ENCODE measurements around the gene DENND4A. TPM values are rescaled to one million over a fixed set of nuclear protein-coding genes. Genes with fewer than 3 reads are reported as not detected.
"Not testable (repeated sequence)": the region's sequence is repeated elsewhere in the genome, so short reads cannot be mapped to it uniquely, and the experiment has no call there.

The DENND4A gene
- polyA plus RNA-seq, 10 donors, result 9.3 to 16.9 (median 14.0) TPM

DNA sequence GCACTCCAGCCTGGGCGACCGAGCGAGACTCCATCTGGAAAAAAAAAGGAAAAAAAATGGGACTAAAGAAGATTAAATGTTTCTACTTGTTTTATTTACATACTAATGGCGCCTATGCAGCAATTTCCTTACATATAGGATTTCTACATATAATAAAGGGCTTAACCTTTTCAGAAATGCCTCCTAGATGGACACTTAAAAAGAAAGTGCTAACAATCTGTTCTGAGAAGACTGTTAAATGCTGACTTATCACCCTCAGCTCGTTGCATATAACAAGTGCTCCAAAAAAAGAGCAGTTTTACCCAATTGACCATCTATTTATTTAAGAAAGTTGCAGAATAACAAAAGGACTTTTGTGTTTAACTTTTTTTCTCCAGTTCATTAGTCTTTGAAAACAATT lies 32.7 kb downstream of the DENND4A start:
- DNase-seq, result no peak

DNA sequence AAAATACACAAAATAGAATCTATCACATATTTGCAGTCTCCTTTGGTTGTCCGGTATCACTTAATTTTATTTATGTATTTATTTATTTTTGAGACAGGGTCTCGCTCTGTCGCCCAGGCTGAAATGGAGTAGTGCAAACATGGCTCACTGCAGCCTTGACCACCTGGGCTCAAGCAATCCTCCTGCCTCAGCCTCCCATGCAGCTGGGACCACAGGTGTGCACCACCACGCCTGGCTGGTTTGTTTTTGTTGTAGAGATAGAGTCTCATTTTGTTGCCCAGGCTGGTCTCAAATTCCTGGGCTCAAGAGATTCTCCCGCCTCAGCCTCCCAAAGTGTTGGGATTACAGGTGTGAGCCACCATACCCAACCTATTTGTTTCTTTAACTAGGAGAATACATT lies 33.9 kb downstream of the DENND4A start:
- DNase-seq, result no peak

DNA sequence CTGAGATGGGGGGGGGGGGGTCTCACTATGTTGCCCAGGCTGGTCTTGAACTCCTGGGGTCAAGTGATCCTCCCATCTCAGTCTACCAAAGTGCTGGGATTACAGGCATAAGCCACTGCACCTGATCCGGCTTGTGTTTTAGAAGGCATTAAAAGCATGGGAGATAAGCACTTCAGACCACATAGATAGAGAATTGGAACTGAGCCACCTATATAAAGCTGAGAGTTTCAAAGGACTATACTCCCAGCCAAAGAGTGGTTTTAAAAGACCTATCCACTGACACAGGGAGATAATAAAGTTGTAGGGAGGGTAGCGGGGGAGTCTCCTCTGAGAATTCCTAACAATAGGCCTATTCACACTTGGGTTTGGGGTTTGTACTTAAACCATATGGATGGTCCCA lies 34.8 kb downstream of the DENND4A start:
- DNase-seq, result no peak

DNA sequence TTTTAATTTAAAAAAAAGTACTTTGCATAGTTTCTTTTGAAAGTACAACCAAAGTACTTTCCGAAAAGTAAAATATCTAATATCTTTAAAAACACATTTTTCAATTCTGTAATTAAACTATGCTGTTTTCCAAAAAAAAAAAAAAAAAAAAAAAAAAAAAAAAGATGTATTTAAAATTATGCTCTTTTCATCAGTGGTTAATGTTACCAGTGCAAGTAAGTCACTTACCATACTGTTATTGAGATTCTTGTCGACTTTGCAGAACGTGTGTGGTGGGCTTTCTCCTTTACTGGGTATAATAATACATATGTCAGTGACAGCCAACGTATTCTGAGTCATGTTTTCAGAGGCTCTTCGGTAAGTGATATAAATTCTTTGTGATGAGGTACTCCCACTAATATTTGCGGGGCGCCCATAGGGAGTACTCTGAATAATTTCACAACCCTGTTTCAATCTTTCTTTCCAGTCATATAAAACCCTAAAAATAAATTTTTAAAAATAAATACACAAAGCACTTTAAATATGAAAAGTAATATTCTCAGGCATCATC lies 39.9 kb downstream of the DENND4A start:
- peak in 1 of 3 donors; percentile 13 for DNase-seq

DNA sequence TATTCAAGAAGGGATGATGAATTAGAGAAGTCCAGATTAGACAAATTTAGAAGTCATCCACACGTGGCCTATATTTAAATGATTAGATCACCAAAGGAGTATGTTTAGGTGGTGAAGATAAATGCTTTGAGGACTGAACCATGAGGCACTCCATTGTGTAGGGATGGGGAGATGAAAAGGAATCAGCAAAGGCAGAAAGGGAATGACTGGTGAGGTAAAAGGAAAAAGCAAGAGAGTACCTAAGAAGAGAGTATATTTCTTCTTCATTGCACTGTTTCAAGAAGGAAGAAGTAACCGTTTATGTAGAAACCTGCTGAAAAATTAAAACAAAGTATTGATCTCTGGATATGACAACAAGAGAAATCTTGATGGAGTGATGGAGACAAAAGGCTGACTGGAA lies 40.7 kb downstream of the DENND4A start:
- DNase-seq, result no peak

DNA sequence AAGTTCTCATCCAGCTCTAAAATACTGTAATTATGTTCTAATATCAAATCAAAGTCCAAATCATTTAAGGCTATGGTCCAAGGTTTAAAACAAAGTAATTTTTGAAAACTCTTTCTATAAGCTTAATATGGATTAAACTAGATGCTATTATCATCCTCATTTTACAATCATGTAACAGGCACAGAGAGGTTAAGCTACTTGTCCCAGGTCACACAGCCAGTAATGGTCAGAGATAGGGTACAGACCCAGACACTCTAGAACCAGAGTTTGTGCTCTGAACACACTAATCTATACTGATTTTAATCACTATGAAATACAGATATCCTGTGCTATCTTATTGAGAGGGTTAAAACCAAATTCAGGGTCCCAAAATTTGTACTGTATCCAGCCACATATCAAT lies 44.8 kb downstream of the DENND4A start:
- no peak for DNase-seq

DNA sequence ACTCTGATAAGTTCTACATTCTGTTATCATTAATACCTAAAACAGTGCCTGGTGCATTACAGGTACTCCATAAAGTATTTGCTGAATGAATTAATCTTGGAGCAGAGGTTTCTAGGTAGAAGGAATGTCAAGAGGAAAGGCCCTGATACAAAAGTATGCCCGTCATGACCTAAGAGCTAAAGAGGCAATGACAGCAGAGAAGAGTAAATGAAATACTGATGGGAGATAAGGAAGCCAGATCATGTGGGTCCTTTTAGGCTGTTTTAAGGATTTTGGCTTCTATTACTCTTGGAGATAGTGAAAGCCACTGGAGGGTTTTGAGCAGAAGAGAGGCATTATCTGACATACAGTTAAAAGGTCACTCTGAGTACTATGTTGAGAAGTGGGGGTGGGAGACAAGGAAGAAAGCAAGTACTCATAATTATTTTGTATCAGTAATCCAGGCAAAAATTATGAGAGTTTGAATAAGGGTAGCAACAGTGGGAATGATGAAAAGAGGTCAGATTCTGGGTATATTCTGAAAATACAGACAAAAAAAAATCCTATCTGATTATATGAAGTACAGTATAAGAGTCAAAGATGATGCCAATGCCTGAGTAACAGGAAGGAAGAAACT lies 48.3 kb downstream of the DENND4A start:
- DNase-seq, result no peak

DNA sequence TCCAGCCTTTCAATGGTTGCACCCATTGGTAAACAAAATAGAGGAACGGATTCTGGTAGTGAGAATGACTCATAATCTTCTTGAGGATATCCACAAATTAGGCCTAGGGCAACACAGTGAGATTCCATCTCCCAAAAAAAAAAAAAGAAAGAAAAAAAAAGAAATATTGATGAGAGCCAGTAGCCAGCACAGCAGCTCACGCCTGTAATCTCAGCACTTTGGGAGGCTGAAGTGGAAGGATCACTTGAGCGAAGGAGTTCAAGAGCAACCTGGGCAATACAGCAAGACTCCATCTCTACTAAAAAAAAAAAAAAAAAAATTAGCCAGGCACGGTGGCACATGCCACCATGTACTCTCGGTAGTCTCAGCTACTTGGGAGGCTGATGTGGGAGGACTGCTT lies 51.9 kb downstream of the DENND4A start:
- DNase-seq, result no peak

DNA sequence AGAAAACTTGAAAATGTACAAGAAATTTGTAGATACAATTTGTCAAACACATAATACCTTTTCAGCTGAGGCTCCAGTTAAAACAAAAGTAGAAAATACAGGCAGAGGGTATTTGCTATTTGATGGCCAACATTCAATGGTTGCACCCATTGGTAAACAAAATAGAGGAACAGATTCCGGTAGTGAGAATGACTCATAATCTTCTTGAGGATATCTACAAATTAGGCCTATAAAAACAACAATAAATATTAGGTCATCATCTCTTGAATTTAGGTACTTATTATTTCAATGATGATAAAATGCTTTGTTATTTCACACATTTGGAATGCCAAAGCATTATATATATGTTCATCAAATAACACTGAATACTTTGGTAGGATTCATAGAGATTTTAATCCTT lies 53.4 kb downstream of the DENND4A start:
- no peak for DNase-seq

DNA sequence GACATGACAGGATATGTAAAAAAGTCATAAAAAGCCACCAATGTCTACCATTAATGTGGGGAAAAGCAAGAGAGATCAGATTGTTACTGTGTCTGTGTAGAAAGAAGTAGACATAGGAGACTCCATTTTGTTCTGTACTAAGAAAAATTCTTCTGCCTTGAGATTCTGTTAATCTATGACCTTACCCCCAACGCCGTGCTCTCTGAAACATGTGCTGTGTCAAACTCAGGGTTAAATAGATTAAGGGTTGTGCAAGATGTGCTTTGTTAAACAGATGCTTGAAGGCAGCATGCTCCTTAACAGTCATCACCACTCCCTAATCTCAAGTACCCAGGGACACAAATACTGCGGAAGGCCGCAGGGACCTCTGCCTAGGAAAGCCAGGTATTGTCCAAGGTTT lies 58.5 kb downstream of the DENND4A start:
- not testable (repeated sequence) for DNase-seq

DNA sequence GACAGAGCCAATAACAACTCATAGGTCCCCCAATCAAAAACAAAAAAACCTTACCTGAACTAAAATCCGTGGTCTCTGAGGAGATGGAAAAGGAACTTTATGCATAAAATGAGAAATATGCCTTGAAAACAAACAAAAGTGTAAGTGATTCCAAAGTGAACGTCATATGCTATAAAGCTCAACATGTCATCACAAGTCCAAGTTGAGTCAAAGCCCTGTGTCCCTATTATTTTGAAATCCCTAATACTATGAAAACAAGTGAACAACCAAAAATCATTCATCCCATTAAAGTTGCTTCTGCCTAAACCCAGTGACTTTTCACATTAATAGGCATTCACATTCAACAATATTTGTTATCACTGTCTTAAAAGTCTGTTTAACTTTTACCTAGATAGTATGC lies 59.4 kb downstream of the DENND4A start:
- no peak for DNase-seq

DNA sequence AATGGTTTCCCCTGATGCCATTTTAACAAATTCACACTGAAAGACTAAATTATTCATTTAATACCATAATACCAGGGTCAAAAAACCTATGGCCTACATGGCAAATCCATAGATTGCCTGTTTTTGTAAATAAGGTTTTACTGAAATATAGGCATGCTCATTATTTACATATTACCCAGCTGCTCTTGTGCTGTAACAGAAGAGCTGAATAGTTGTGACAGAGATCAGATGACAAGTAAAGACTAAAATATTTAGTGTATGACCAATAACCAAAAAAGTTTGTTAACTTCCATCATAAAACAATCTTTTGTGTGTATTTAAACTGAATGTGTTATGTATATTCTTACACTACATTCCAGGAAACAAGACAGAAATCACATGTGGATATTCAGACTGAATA lies 60.2 kb downstream of the DENND4A start:
- no peak for DNase-seq

DNA sequence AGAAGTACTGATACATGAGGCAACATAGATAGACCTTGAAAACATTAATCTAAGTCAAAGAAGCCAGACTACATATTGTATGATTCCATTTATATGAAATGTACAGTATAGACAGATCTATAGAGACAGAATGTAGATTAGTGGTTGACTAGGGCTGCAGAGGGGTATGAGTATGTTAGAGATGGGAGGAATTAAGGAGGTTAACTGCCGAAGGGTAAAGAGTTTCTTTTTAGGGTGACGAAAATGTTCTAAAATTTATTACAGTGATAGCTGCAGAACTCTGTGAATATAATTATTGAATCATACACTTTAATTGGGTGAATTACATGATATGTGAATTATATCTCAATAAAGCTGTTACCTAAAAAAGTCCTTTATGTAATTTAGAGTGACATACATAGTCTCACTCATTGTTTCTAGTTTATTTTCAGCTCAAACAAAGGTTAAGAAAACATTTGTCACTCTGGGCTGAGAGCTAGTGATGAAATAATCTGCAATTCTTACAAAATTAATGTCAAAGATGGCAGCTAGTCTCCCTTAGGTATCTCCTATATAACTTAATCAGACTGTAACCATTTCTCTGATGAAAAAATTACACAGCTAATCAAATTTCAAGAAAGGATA lies 61.4 kb downstream of the DENND4A start:
- DNase-seq, result no peak

DNA sequence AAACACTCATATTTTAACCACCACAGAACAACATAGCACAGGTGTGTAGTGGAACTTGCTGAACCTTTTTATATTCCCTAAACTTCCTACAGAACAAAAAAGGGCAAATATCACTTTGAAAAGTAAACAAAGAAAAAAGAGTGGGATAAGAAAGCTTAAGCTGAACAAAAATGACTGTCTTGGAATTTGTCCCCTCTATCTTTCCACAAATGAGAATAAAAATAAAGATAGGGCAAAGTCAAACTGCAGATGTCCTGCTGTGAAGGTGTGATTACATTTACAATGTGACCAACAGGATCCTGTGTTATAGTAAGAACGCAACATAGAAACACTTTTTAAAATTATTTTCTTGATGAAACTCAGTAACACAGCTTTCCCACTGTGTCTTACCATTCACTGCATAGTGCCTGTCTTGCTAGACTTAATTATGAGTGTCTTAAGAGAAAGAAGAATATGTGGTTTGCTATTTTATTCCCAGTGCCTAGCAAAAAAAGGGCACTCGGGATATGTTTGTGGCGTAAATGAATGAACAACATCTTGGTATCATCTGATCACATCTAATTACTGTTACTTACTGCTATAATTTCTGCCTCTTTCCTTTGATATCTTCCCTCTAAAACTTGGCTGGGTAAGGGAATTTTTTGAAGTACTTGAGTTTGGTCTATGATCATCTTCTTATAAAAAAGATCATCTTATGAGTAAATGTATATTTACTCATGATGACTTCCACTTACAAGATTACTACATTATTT lies 67.5 kb downstream of the DENND4A start:
- no peak for DNase-seq

DNA sequence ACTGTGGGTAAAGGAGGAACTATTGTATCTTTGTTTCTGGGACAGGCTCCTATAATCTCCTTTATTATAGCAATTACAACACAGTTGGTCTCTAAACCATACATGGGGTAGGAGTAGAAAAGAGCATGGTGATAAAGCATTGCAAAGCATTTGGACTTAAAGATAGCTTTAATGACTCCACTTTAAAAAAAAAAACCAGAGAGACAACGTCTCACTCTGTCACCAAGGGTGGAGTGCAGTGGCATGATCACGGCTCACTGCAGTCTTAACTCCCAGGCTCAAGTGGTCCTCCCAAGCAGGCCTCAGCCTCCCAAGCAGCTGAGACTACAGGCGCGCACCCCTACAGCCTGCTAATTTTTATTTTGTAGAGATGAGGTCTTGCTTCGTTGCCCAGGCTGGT lies 68.2 kb downstream of the DENND4A start:
- no peak for DNase-seq

DNA sequence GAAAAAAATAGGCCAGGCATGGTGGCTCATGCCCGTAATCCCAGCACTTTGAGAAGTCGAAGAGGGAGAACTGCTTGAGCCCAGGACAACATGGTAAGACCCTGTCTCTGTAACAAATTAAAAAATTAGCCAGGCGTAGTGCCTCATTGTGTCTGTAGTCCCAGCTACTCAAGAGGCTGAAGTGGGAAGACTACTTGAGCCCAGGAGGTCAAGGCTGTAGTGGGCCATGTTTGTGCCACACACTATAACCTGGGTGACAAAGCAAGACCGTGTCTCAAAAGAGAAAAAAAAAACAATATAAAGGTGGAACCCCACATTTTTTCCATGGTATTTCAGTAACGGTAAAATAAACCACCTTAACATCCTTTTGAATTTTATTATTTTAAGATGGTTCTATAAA lies 69.9 kb downstream of the DENND4A start:
- no peak for DNase-seq

DNA sequence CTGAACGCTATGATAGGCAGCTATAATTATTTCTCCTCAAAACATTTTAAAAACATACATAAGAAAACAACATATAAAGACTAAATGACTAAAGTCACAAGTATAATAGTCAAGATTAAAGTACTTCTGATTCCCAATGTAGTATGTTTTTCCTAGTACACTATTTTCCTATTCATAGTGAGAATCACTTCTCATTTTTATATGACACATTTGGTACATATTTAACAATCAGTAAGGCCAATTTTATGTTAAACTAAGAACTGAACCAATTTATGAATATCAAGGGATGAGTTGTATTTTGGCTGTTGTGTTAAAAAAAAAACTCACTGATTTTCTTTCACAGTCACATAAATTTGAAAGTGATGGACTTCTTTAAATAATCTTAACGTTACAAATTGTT lies 79.7 kb downstream of the DENND4A start:
- DNase-seq, result no peak

DNA sequence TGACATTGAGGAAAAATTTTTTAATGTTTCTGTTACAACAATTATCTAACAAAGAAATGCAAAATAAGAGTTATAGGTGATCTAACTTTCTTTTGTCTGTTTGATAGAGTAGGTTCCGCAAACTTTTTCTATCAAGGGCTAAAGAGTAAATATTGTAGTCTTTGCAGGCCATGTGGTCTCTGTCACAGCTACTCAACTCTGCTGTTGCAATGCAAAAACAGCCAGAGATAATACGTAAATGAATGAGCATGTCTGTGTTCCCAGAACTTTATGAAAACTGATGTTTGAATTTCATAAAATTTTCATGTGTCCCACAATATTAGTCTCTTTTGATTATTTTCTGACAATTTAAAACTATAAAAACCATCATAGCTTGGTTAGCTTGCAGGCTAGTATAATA lies 97.0 kb downstream of the DENND4A start:
- no peak for DNase-seq

DNA sequence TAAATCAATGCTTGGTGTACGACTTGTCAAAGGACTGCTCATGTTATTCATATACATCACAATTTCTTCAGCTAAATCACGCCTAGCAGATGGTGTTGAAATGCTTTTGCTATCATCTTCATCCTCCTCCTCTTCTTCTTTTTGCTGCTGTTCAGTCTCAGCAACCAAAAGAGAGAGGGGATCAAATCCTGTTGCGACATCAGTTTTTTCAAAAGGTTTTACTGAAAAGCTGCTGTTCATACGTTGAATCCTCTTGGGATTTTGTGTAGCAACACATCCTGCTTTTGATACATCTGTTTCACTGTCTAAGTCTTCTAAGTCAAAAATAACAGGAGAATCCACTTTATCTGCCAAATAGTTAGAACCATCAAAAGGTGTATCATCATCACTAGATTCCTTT lies 101.3 kb downstream of the DENND4A start:
- no peak for DNase-seq

DNA sequence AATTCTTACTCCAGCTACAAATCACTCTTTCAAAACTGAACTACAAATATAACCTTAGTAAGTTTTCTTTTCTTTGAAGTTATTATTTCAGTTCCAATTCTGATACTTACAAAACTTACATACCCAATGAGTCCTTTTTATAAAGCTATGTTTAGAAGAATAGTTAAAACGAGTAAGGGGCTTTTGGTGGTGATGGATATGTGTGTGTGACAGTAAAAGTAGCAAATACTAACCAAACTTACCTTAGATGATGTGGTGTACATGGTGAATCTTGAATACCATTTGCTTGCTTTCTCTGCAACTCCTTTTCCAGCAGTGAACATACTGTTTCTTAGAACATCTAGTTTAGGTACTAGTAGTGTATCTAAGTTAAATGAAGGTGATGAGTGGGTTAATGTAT lies 101.9 kb downstream of the DENND4A start:
- no peak for DNase-seq

DNA sequence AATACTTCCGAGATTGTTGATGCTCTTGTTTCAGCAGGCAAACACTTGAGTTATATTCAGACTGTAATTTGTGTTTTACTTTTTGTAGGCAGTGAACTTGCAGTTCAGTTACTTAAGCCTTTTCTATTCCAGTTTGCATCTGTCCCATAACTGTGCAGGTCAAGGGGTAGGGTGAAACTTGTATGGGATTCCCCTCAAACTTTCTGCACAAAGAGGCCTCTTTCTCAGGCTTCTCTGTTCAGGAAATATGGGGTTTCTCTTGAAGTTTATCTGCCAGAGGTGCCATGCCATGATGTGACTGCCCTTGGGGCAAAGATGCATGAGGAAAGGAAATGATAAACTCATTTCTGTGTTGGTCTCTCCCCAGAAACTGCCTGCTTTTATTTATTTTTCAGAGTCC lies 103.6 kb downstream of the DENND4A start:
- no peak for DNase-seq

DNA sequence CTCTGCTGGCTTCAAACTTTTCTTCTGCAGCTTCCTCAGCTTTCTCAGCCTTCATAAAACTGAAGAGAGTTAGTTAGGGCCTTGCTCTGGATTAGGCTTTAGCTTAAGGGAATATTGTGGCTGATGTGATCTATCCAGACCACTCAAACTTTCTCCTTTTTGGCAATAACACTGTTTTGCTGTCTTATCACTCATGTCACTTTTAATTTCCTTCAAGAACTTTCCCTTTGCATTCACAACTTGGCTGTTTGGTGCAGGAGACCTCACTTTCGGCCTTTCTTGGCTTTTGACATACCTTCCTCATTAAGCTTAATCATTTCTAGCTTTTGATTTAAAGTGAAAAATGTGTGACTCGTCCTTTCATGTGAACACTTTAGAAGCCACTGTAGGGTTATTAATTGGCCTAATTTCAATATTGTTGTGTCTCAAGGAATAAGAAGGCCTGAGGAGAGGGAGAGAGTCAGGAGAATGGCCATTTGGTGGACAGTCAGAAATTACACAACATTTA lies 109.6 kb downstream of the DENND4A start:
- DNase-seq, result no peak

DNA sequence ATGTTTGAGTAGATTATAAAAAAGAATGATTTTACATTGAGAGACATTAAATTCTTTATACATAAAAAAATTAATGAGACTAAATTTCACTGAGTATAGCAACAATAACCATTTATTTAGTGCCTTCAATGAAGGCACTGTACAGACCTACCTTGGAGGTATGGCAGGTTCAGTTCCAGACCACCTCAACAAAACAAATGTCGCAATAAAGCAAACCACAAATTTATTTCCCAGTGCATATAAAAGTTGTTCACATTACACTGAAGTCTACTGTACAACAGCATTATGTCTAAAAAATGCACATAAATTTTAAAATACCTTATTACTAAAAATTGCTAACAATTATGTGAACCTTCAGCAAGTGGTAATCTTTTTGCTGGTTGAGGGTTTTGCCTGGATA lies 111.5 kb downstream of the DENND4A start:
- DNase-seq, result no peak

Measured in muscle of back (tissue), 11 donors.